ENCODE data around the gene MDFI. TPM values are rescaled to one million over a fixed set of nuclear protein-coding genes. Genes with fewer than 3 reads are reported as not detected.
A peak's percentile ranks its signal among the peaks of the same experiment; 100 is the strongest.

MDFI gene
- total RNA-seq, 2 experiments from 2014 or later, result not detected

DNA sequence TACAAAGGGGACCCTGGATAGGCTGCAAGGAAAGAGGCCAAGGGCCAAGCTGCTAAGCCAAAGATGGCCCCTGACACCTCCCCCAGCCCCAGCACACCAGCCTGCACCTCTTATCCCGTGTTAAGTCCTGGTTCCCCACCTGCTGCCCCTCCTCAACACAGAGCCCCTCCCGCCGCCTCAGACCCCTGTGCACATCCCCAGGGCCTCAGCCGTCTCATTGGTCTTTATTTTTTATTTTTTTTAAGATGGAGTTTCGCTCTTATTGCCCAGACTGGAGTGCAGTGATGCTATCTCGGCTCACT lies 37.1 kb upstream of the MDFI start:
- DNase-seq, result no peak

DNA sequence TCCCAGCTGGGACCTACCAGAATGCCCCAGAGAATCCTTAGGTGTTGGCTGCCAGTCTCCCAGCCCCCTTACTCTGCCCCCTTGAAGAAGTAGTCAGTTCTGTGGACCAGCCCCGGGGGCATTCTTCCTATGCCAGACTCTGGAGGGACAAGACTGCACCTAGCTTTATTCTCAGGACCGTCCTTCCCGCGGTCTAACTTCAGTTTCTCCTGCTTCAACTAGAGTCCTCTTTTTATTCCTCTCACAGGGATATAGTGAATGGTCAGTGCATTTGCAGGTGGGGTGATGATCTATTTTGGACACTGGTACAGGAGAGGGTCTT lies 35.9 kb upstream of the MDFI start:
- ATAC-seq (no peak), DNase-seq (no peak)
- Mint-ChIP-seq H3K9me3 (no peaks in the 10 kb centered on the region), H3K27ac (no peak overlapping the region), H3K36me3 (ENCODE audit: low read depth) (no peaks in the 10 kb centered on the region), H3K4me3 (no peak overlapping the region), H3K27me3 (no peaks in the 10 kb centered on the region), H3K4me1 (ENCODE audit: low read depth) (peaks cover 2% of the 10 kb centered on the region)
- ChIA-PET CTCF (interaction anchor here (0.8 to 10.9 kb wide), 27 partner anchors 9 to 268 kb away, joined by 3 to 107 read pairs (median 5); partner anchors contain the start of genes NCR2 and TOMM6), POLR2A (interaction anchor here (0.7 to 1.1 kb wide), 2 partner anchors 52 to 81 kb away, joined by 3 read pairs; no protein-coding TSS in a partner anchor)
- intact Hi-C loops (cut with micrococcal nuclease), result loop anchor here (2.0 kb wide), 1 partner anchor 80 kb away; no protein-coding TSS in a partner anchor
- TF ChIP-seq, protein P1, sequence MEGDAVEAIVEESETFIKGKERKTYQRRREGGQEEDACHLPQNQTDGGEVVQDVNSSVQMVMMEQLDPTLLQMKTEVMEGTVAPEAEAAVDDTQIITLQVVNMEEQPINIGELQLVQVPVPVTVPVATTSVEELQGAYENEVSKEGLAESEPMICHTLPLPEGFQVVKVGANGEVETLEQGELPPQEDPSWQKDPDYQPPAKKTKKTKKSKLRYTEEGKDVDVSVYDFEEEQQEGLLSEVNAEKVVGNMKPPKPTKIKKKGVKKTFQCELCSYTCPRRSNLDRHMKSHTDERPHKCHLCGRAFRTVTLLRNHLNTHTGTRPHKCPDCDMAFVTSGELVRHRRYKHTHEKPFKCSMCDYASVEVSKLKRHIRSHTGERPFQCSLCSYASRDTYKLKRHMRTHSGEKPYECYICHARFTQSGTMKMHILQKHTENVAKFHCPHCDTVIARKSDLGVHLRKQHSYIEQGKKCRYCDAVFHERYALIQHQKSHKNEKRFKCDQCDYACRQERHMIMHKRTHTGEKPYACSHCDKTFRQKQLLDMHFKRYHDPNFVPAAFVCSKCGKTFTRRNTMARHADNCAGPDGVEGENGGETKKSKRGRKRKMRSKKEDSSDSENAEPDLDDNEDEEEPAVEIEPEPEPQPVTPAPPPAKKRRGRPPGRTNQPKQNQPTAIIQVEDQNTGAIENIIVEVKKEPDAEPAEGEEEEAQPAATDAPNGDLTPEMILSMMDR (IDR thresholded peaks at IDR 0.05), result no peak

More for the DNA sequence above, 37.1 kb upstream of the MDFI start:
- TF ChIP-seq, protein P1 (IDR thresholded peaks at IDR 0.05), result no peak
- intact Hi-C loops (cut with micrococcal nuclease), result no loop called here
- Mint-ChIP-seq H3K4me1 (ENCODE audit: low read depth) (peaks cover 2% of the 10 kb centered on the region), H3K36me3 (ENCODE audit: low read depth) (no peaks in the 10 kb centered on the region), H3K27ac (no peak overlapping the region), H3K27me3 (no peaks in the 10 kb centered on the region), H3K4me3 (no peak overlapping the region), H3K9me3 (no peaks in the 10 kb centered on the region)
- POLR2A ChIA-PET, result no interaction called here
- CTCF ChIA-PET, result interaction anchor here (0.9 to 10.9 kb wide), 5 partner anchors 17 to 233 kb away, joined by 3 to 107 read pairs (median 5); no protein-coding TSS in a partner anchor
- no peak for ATAC-seq

DNA sequence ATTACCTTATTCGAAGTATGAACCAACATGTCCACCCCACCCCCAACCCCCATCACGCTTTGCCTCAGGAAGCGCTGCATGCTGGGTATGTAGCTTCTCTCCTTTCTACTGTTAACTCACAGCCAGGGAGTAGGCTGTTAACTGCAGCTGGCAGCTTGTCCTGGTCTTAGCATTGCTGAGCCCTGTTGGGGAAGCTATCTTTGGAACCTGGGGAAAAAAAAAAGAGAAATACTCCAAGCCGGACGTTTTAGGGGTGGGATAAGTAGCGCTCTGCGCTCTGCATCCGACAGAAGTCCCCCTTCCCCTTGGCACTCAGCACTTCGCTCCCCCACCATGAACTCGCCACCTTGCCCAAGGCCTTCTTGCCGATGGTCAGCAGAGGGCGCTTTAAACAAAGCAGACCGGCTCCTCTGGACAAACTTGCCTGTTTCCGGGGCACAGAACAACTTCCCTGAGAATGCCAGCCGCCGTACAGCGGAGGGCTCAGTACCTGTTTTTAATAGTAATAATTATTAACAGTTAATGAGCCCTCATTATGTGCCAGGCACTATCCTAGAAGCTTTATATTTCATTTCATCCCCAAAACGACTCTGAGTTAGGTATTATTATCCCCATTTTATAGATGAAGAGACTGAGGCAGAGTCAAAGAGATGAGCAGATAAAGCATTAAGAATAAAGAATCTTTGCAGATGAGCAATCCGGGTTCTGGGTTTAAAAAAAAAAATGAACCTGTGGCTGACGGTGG lies 35.2 kb upstream of the MDFI start:
- Mint-ChIP-seq H3K4me1 (ENCODE audit: low read depth) (peaks cover 2% of the 10 kb centered on the region), H3K27ac (no peak overlapping the region), H3K9me3 (no peaks in the 10 kb centered on the region), H3K27me3 (no peaks in the 10 kb centered on the region), H3K4me3 (no peak overlapping the region), H3K36me3 (ENCODE audit: low read depth) (no peaks in the 10 kb centered on the region)
- DNase-seq (peak; percentile 82), ATAC-seq (peak; percentile 90)
- TF ChIP-seq, protein P1 (IDR thresholded peaks at IDR 0.05), result peak; percentile 87
- POLR2A ChIA-PET, result interaction anchor here (0.7 to 1.1 kb wide), 3 partner anchors 53 to 152 kb away, joined by 3 to 5 read pairs (median 3); no protein-coding TSS in a partner anchor
- CTCF ChIA-PET, result interaction anchor here (0.8 to 10.9 kb wide), 28 partner anchors 9 to 269 kb away, joined by 3 to 107 read pairs (median 5); partner anchors contain the start of genes NCR2 and TOMM6
- intact Hi-C loops (cut with micrococcal nuclease), result loop anchor here (2.0 kb wide), 1 partner anchor 80 kb away; no protein-coding TSS in a partner anchor

DNA sequence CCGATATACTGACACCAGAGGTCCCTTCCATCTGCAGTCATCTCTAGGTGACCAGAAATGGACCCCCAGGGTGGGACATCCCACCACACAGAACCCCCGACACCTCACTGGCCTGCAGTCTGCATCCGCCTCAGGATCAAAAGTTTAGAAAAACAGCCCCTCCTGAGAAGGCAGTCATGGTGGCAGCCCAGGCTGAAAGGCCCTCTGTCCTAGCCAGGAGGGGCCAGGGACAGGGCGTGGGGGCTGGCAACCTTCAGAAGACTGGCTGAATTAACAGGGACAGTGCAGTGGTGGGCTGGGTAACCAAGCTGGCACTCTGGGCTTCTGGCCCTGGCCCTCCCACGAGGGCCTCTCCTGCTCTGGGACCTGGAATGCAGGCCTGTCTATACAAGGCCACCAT lies 34.3 kb upstream of the MDFI start:
- H3K4me3 Mint-ChIP-seq, result no peak overlapping the region
- no peaks in the 10 kb centered on the region for H3K9me3 Mint-ChIP-seq
- H3K27ac Mint-ChIP-seq, result no peak overlapping the region
- TF ChIP-seq, protein P1 (IDR thresholded peaks at IDR 0.05), result no peak
- POLR2A ChIA-PET, result interaction anchor here (0.7 kb wide), 1 partner anchor 153 kb away, joined by 5 read pairs; no protein-coding TSS in a partner anchor
- H3K36me3 Mint-ChIP-seq (ENCODE audit: low read depth), result no peaks in the 10 kb centered on the region
- peaks cover 2% of the 10 kb centered on the region for H3K4me1 Mint-ChIP-seq (ENCODE audit: low read depth)
- DNase-seq (no peak), ATAC-seq (no peak)
- CTCF ChIA-PET, result interaction anchor here (1.5 to 10.9 kb wide), 7 partner anchors 20 to 179 kb away, joined by 4 to 107 read pairs (median 7); no protein-coding TSS in a partner anchor
- no peaks in the 10 kb centered on the region for H3K27me3 Mint-ChIP-seq
- intact Hi-C loops (cut with micrococcal nuclease), result no loop called here

DNA sequence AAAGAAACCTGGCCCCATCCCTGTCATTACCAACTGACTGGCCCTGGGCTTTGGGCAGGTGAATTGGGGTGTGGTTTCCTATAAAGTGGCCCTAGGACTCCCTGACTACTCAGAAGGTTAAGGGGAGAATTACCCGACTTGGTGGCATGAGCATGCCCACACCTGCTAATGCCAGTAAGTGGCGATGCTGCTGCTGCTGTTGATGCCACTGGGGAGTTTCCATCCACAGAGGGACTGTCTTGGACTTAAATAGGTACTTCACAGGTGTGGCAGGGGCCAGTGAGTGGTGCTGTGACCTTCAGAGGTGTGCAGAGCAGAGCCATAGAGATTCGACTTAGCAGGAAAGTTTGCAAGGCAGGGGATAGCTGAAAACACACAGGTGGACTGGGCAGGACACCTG lies 32.6 kb upstream of the MDFI start:
- ATAC-seq (no peak), DNase-seq (no peak)
- intact Hi-C loops (cut with micrococcal nuclease), result no loop called here
- TF ChIP-seq, protein P1 (IDR thresholded peaks at IDR 0.05), result no peak
- H3K27ac Mint-ChIP-seq, result no peak overlapping the region
- H3K4me3 Mint-ChIP-seq, result no peak overlapping the region
- ChIA-PET POLR2A (no interaction called here), CTCF (interaction anchor here (1.3 to 10.9 kb wide), 3 partner anchors 42 to 80 kb away, joined by 4 to 107 read pairs (median 9); no protein-coding TSS in a partner anchor)
- H3K4me1 Mint-ChIP-seq (ENCODE audit: low read depth), result peaks cover 2% of the 10 kb centered on the region
- no peaks in the 10 kb centered on the region for H3K27me3 Mint-ChIP-seq
- no peaks in the 10 kb centered on the region for H3K36me3 Mint-ChIP-seq (ENCODE audit: low read depth)
- no peaks in the 10 kb centered on the region for H3K9me3 Mint-ChIP-seq
